K562 (cell line): ENCODE measurements around the gene TP73. TPM values are rescaled to one million over a fixed set of nuclear protein-coding genes. Genes with fewer than 3 reads are reported as not detected.

Experiments
- ARID4B ChIP-seq: sonication (generic); formaldehyde crosslinking; IDR thresholded peaks from 2 replicates; pipeline ENCODE4 v1.8.0; 2022; ENCODE audit warnings: mild to moderate bottlenecking, missing genetic modification reagents
- EHMT2 ChIP-seq: fragments of 450-650 bp; IDR thresholded peaks from 2 replicates; pipeline ENCODE4 v1.6.1; 2018; ENCODE audit warnings: antibody characterized with exemption
- FOXA3 ChIP-seq, 2 experiments: fragments of 450-650 bp in 1 of 2; sonication (generic) in 1 of 2; formaldehyde crosslinking; IDR thresholded peaks in 1 of 2; conservative IDR thresholded peaks in 1 of 2; 2 replicates each; pipeline versions ENCODE4 v1.4.0 to v1.8.0; 2020 to 2022; ENCODE audit warnings: mild to moderate bottlenecking in 2 of 2, missing genetic modification reagents in 1 of 2
- MAFF ChIP-seq: IDR thresholded peaks from 2 replicates; pipeline ENCODE4 v1.6.1; 2012; ENCODE audit warnings: low read length, improper control_type of control experiment
- MCM5 ChIP-seq: fragments of 450-650 bp; IDR thresholded peaks from 2 replicates; pipeline ENCODE4 v1.6.1; 2016; ENCODE audit warnings: low read depth
- SIN3A ChIP-seq, 2 experiments: fragments of 150-350 bp in 1 of 2; IDR thresholded peaks; 2 replicates each; pipeline ENCODE4 v1.6.1; 2011 to 2016; ENCODE audit warnings: borderline replicate concordance in 2 of 2, low read depth in 2 of 2, low read length in 2 of 2, mild to moderate bottlenecking in 2 of 2, moderate library complexity in 2 of 2; ENCODE audit not compliant: control insufficient read depth in 1 of 2
- STAG1 ChIP-seq: sonication (generic); formaldehyde crosslinking; IDR thresholded peaks from 2 replicates; pipeline ENCODE4 v1.5.0; 2020; ENCODE audit warnings: missing genetic modification reagents, borderline replicate concordance
- ZNF12 ChIP-seq: sonication (generic); formaldehyde crosslinking; IDR thresholded peaks from 2 replicates; pipeline ENCODE4 v1.4.0; 2020; ENCODE audit warnings: mild to moderate bottlenecking, missing genetic modification reagents
- ZNF263 ChIP-seq: sonication (generic); formaldehyde crosslinking; IDR thresholded peaks from 2 replicates; pipeline ENCODE4 v1.8.0; 2022; ENCODE audit warnings: mild to moderate bottlenecking, missing genetic modification reagents, borderline replicate concordance
- ZNF584 ChIP-seq: fragments of 200-800 bp; sonication (Bioruptor generic); IDR thresholded peaks from 2 replicates; pipeline ENCODE4 v1.6.1; 2016; ENCODE audit warnings: low read depth, mild to moderate bottlenecking, missing genetic modification characterization, missing compliant biosample characterization
- polyA plus RNA-seq, 8 experiments: library from polyadenylated mRNA; depleted of rRNA in 4 of 8; stranded (reverse) in 5 of 8; unstranded in 3 of 8; fragments of >200 nt; fragmentation: Nextera tagmentation in 2 of 8; fragmentation: Illumina TruSeq in 1 of 8; extraction: Ambion mirVana in 2 of 8; extraction: Trizol in 1 of 8; gene quantifications; 2 replicates each; pipeline versions ENCODE4 v1.2.1 to v1.2.3, GENCODE V29; 2011 to 2014; ENCODE audit warnings: inconsistent platforms in 1 of 8, missing spikeins in 1 of 8
- total RNA-seq, 7 experiments: library from RNA; depleted of rRNA in 6 of 7; stranded (reverse); fragments of >200 nt in 6 of 7; fragmentation: Illumina TruSeq in 2 of 7; extraction: Trizol in 2 of 7; gene quantifications; 2 replicates each; pipeline versions ENCODE4 v1.2.1 to v1.2.3, GENCODE V29; 2011 to 2021; ENCODE audit warnings: low replicate concordance in 1 of 7
- TF ChIP-seq, protein P1 (sequence below), 2 experiments: fragments of 200-800 bp in 1 of 2; sonication (Bioruptor generic) in 1 of 2; sonication (generic) in 1 of 2; formaldehyde crosslinking in 1 of 2; IDR thresholded peaks in 1 of 2; conservative IDR thresholded peaks in 1 of 2; 2 replicates each; pipeline versions ENCODE4 v1.5.0 to v1.6.1; 2016 to 2020; ENCODE audit warnings: missing compliant biosample characterization in 1 of 2, missing genetic modification characterization in 1 of 2, missing genetic modification reagents in 1 of 2
- TF ChIP-seq, protein P2 (sequence below), 2 experiments: fragments of 450-650 bp in 1 of 2; sonication (generic) in 1 of 2; formaldehyde crosslinking; conservative IDR thresholded peaks; 2 replicates each; pipeline versions ENCODE4 v1.4.0 to v1.8.1; 2020 to 2022; ENCODE audit warnings: mild to moderate bottlenecking in 1 of 2, missing genetic modification reagents in 1 of 2

Gene TP73
- total and polyA plus RNA-seq, 9 of the 15 experiments (the other 6 are each of a cell fraction or from before 2014, with no cell fraction given), result 0.07 to 1.6 (median 0.40) TPM; not detected in 2

DNA sequence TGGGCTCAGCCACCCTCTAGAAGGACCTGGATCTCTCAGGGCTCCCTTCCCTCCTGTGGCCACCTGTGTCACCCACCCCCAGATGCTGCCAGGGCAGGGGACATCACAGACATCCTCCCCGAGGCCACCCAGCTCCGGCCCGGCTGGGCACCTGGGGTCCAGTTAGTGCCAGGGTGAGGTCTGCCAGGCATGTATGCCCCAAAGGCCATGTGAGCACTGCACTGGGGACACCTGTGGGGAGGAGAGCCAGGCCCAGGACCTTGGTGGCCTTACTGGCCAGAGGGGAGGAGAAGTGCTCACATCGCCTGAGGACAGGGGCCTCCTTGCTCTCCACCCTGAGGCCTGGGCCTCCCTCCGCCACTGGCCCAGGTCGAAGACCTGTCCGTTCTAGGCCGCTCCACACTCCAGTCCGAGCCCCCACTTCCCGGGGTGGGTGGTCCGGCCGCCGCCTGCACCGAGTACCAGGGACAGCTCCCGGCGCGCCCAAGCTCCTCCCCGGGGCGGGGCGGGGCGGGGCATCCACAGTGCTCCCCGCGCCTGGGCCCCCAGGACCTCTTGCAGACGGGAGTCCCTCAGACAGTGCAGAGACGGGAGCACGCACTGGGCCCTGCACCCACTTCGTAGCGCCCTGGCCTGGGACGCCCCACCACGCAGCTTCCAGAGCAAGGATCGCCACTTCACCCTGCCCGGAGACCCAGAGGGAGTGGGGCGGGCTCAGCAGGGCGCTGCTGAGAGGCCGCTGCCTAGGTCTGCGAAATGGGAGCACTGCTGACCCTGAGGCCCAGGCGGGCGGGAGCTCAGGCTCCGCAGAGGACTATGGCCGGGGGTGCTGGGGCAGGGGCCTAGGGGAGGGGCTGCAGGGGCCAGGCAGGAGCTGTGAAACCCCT is 65.6 kb downstream of the TP73 start (continued):
- TF ChIP-seq MCM5 (no peak), STAG1 (CRISPR knock-in tag) (peak; percentile 42; the same call in 1 of the 2 replicates), ARID4B (CRISPR knock-in tag) (peak; percentile 70), EHMT2 (peak; percentile 97), ZNF584 (CRISPR knock-in tag) (no peak), ZNF263 (CRISPR knock-in tag) (peak; percentile 94), FOXA3 (CRISPR knock-in tag; conservative IDR thresholded peaks at IDR 0.05 in 1 of 2, IDR thresholded peaks at IDR 0.05 in 1 of 2) (peak in 1 of 2 experiments; percentile 63; a peak in 1 of 4 replicates), ZNF12 (CRISPR knock-in tag) (0 out of 2 replicates have a peak, but pooled peaks have one; percentile 54), SIN3A (IDR thresholded peaks at IDR 0.05; ENCODE audit: borderline replicate concordance in 2 of 2, control insufficient read depth in 1 of 2, low read depth in 2 of 2, low read length in 2 of 2) (no peak), MAFF (no peak)
- TF ChIP-seq, protein P1, sequence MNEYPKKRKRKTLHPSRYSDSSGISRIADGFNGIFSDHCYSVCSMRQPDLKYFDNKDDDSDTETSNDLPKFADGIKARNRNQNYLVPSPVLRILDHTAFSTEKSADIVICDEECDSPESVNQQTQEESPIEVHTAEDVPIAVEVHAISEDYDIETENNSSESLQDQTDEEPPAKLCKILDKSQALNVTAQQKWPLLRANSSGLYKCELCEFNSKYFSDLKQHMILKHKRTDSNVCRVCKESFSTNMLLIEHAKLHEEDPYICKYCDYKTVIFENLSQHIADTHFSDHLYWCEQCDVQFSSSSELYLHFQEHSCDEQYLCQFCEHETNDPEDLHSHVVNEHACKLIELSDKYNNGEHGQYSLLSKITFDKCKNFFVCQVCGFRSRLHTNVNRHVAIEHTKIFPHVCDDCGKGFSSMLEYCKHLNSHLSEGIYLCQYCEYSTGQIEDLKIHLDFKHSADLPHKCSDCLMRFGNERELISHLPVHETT (CRISPR knock-in tag; conservative IDR thresholded peaks at IDR 0.05 in 1 of 2, IDR thresholded peaks at IDR 0.05 in 1 of 2), result 0 out of 4 replicates have a peak, but pooled peaks of 1 of the 2 experiments have one; percentile 75
- TF ChIP-seq, protein P2, sequence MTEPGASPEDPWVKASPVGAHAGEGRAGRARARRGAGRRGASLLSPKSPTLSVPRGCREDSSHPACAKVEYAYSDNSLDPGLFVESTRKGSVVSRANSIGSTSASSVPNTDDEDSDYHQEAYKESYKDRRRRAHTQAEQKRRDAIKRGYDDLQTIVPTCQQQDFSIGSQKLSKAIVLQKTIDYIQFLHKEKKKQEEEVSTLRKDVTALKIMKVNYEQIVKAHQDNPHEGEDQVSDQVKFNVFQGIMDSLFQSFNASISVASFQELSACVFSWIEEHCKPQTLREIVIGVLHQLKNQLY (CRISPR knock-in tag; conservative IDR thresholded peaks at IDR 0.05), result no peak
